Loucy (cell line): ENCODE data around the gene CXCL12.

Experiments
- CTCF ChIP-seq: fragments of 200-600 bp; sonication (generic); conservative IDR thresholded peaks from 2 replicates; pipeline ENCODE4 v1.5.1; 2014; ENCODE audit warnings: mild to moderate bottlenecking, antibody characterized with exemption, low read length
- EZH2phosphoT487 ChIP-seq: fragments of 200-600 bp; IDR thresholded peaks from 2 replicates; pipeline ENCODE4 v1.6.1; 2018; ENCODE audit warnings: antibody characterized with exemption, mild to moderate bottlenecking, moderate library complexity, borderline replicate concordance

- TF ChIP-seq CTCF (no peak), EZH2phosphoT487 (no peak)
Measured at GRCh38 chr10:44339218-44339617, 45.7 kb downstream of the CXCL12 start.
